HCEC 1CT (cell line): ENCODE results near the gene SLC9A5.
A peak's percentile ranks its signal among the peaks of the same experiment; 100 is the strongest.

Experiments
- DNase-seq: peaks from one replicate; pipeline ENCODE4 v3.0.0-alpha.2; 2017

Gene SLC9A5

DNA sequence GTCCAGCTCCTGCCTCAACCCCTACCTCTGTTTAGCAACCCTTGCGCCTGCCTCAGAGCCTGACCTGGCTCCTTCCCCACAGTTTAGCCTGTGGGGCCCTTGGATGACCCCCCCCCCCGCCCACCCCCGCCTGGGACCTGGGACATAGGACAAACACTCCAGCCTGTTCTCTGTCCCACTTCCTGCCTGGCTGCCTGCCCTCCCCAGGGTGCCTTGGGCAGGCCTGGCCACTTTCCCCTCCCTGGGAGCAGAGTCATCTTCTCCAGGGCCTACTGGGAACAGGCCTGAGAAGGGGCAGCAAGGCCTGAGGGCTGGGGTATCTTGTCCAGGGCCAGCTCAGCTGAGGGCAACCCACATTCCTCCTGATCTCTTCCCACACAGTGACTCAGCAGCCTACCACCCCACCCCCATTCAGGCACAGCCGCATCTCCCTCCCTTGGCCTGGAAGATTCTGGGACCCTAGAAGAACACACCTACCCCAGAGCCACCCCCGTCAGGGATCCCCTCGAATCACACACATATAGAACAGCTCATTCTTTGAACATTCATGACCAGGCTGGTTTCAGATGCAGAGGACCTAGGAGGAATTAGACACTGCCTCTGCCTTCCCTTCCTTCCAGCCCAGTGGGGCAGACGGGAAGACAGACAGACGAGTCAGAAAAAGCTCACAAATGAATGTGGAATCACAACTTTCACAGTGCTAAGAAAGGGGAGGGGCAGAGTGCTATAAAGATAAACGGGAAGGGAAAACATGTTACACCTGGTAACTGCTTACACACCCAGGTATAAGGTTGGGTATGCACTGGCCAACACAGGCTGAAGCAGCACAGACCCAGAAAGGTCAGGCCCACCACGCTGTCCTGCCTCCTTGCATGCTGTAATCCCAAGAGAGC, 7.5 kb upstream of the SLC9A5 start:
- DNase-seq = peak; percentile 78

GRCh38 chr16:67242138-67242730, 6.5 kb upstream of the SLC9A5 start:
- DNase-seq = no peak

DNA sequence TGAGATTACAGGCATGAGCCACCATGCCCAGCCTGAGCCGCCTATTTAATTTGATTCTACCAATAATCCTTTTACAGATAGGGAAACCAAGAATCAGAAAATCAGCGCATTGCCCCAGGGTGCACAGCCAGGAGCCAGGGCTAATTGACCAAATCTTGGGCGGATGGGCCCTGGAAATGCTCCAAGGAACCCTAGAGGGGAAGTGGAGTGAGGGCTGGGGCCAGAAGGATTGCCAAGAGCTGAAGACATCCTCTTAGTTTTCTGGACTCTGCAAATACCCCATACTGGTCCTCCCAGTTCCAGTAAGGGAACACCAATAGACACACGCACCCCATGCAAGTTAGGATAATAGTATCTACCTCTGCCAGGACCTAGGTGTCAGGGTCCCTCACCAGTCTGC, 5.3 kb upstream of the SLC9A5 start:
- DNase-seq = no peak

DNA sequence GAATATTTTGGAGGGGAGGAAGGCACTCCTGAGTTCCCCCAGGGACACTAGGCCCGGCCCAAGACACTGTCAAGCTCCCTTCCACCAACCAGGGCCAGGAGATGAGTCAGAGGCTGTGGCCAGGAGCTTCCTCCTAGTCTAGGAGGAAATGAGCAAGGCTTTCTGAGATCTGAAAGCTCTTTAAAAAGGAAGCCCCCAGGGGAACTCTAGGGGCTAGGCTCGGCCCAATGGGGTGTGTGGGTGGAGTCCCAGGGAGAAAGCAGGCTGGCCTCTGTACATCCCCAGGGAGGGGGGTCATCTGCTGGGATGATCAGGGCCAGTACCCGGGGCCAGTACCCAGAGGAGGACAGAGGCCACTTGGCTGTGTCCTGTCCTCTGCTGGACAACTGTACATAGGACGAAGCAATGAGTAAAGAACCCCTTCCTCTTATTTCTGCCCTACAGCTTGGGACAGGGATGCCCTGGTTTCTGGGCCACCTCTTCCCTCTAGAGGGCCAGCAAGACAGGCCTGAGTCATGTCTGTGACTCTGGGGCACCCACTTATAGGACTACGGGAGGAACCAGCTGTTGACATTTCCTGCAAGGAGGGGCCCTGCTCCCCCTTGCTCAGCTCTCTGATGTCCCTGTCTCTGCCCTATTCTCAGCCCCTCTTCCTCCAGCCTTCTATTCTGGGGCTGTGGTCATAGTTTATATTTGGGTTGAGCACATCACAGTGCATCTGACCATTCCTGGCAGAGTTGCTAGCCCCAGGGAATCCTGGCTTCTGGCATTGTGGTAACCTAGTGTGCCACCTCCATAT, 4.2 kb upstream of the SLC9A5 start:
- DNase-seq = peak; percentile 90

- DNase-seq = no peak
Observed at GRCh38 chr16:67245186-67245585, 3.6 kb upstream of the SLC9A5 start.

- DNase-seq = no peak
Observed at GRCh38 chr16:67245674-67246080, 3.1 kb upstream of the SLC9A5 start.

DNA sequence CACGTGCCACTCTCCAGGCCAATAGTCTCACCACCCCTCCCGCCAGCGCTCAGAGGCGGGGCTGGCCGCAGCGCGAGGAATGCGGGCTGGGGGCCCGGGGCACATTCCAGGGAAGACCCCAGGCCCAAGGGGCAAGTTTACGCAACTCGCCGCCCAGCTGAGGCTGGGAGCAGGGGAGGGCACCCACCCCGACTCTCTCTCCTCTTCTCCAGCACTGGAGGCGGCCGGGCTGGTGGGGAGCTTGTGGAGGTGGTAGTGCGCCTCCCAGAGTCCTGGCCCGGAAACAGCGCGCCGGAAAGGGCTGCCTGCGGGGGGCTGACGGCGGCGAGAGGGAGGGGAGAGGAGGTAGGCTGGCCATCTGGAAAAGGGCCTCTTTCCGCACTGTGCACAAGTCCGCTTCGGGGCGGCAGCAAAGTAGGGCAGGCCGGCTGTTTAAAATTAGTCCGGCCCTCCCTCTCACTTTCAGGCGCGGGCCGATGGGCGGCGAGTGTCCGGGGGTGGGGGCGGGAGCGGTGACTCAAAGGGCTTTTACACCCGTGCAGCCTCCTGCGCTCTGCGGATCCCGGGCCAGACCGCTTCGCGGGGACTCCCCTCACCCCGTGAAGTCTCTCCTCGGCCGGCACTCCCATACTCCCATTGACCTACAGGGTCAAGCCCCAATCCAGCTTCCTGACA, 2.6 kb upstream of the SLC9A5 start:
- peak; percentile 78 for DNase-seq

DNA sequence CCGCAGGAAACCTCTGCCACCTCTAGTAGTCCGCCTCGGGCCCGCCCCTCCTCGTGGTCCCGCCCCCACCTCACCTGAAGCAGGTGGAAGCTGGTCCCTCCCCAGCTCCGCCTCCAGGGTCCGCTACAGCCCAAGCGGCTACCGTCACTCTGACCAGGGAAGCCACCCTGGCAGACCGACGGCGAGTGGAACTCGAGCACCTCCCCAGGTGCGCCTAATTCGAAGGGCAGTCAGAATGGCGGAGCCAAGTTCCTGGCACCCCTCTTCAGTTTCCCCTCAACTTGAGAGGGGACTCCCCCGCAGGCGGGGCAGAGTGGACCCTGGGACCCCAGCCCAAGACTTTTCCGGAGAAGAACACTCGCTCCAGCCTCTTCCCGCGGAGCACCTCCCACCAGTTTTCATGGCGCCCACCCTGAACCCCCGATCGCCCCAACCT, 2.0 kb upstream of the SLC9A5 start:
- DNase-seq = no peak

- peak; percentile 96 for DNase-seq
Observed at GRCh38 chr16:67247192-67248072, 1.3 kb upstream of the SLC9A5 start, which contains the start of gene FHOD1. TSS of gene FHOD1 (minus strand) at chr16:67247481. CDS start at chr16:67247410, 71 bp downstream.

- no peak for DNase-seq
Observed at GRCh38 chr16:67248073-67248400, 742 bp upstream of the SLC9A5 start.

GRCh38 chr16:67249178-67250044, 632 bp downstream of the SLC9A5 start:
- no peak for DNase-seq

GRCh38 chr16:67250045-67250327, 1.2 kb downstream of the SLC9A5 start:
- no peak for DNase-seq

DNA sequence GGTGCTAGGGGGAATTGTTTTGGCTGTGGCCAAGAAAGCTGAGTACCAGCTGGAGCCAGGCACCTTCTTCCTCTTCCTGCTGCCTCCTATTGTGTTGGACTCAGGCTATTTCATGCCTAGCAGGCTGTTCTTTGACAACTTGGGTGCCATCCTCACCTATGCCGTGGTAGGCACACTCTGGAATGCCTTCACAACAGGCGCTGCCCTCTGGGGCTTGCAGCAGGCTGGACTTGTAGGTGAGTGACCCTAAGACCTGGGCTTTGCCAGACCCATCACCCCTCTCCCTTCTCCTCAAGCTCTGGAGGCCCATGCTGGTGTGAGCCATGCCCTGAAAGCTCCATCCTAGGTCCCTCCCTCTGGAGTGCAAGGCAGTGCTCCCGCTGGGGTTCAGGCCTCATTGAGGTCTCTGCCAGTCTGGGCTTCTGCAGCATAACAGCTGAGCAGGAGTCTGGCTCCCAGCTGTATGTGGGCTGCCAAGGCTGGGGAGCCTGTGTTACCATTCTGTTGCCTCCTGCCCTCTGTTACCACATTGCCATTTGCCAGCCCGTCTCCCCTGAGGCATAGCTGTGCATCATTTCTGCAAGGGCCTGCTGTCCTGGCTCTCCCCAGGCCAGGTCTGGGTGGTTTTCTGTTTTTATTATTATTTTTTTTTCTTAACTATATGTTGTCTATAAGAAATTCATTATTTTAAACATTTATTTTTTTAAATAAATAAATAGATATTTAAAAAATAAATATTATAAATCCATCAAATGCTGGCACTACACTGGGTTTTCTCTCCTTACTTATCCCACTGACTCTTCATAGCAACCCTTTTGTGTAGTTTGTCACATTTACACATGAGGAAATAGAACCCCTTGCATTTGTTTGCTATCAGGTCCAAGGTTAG, 4.1 kb downstream of the SLC9A5 start:
- no peak for DNase-seq

DNA sequence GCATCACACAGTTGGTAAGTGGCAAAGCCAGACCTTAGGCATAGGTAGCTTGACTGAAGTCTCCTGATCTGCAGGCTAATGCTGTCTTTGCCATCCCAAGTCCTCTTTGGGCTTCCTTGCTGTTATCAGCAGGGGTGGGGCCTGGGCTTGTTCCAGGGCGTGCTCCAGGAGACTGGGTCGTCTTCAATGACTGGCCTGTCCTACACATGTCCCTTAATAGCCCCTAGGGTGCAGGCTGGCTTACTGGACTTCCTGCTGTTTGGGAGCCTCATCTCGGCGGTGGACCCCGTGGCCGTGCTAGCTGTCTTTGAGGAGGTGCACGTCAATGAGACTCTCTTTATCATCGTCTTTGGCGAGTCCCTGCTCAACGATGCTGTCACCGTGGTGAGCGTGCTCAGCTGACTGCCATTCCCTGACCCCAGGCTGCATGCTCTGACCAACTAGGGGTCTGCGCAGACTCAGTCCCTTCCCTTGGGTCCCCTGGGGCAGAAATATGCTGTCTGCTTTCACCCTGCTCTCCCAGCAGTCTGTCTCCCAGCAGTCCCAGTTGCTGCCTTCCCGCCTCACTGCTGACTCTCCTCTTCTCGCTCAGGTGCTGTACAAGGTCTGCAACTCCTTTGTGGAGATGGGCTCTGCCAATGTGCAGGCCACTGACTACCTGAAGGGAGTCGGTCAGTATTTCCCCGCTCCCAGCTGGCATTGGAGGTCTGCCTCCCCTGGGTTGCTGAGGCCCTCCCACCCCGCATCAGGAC, 6.2 kb downstream of the SLC9A5 start:
- no peak for DNase-seq

DNA sequence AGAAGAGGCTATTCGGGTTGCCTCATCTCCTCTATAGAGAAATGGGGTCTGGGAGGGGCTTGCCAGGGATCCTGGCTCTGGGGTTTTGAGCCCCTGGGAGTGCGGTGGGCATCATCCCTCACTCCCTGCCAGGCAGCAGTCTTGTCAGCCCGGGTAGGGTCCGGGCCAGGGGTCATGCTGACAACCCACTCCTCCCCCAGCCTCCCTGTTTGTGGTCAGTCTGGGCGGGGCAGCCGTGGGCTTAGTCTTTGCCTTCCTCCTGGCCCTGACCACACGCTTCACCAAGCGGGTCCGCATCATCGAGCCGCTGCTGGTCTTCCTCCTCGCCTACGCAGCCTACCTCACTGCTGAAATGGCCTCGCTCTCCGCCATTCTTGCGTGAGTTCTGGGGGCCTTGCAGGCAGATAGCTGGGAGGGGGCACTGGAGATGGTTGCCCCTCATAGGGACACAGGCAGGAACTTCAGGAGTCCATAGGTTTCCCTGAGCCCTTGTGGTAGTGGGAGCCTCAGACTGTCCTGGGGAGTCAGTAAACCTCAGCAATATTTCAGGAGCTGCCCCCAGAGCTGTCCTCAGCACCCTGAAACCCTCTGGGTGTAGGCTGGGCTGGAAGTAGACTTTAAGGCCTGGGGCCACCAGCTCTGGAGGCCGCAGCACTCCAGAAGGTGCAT, 6.9 kb downstream of the SLC9A5 start:
- no peak for DNase-seq

DNA sequence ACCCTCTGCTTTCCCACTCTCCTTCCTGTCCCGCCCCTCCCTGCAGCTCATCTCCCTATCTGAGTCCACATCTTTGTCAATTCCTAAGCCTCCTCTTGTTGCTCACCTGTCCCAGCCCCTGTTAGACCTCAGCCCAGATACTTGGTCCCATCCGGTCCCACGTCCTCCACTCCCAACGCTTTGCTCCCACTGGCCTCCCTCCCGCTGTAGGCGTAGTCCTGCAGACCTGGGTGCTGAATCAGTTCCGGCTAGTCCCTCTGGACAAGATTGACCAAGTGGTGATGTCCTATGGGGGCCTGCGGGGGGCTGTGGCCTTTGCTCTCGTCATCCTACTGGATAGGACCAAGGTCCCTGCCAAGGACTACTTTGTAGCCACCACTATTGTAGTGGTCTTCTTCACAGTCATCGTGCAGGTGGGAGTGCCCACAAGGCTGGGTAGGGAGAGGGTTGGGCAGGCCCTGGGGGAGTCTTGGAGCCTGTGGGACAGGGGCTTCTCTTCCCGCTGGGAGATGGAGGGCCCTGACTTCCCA, 8.0 kb downstream of the SLC9A5 start:
- no peak for DNase-seq

- no peak for DNase-seq
Observed at GRCh38 chr16:67257486-67258160, 8.8 kb downstream of the SLC9A5 start.
